Subcutaneous adipose tissue (tissue), 4 donors: Measurements from ENCODE around the gene CCNQ. TPM values are rescaled to one million over a fixed set of nuclear protein-coding genes. Genes with fewer than 3 reads are reported as not detected.

Experiments used
- CTCF ChIP-seq: fragments of 450-650 bp; IDR thresholded peaks from one replicate; pipeline ENCODE4 v1.5.1; 2016; ENCODE audit warnings: low read depth, mild to moderate bottlenecking, control low read depth, antibody characterized with exemption, moderate library complexity
- total RNA-seq, 4 donors: library from RNA; depleted of rRNA; stranded (reverse); fragments of >200 nt; gene quantifications; one replicate each; pipeline ENCODE4 v1.1.0, GENCODE V29; 2016

The CCNQ gene
- total RNA-seq, 4 donors from 2014 or later = 25.6 to 37.5 (median 30.6) TPM

DNA sequence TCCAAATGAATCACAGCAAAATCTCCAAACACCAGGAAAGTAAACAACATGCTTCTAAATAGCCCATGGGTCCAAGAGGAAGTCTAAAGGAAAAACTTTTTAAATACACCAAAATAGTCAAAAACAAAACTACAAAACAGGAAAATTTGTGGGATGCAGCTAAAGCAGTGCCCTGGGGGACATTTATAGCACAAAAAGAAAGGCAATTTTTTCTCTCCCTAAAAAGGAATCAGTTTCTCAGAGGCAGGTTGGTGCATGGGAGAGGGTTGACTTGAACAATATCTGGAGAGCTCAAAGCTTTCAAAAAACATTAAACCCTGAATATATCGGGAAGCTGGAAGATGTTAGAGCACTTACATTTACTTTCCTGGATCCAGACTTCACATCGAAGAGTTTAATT lies 32.4 kb upstream of the CCNQ start:
- no peak for TF ChIP-seq CTCF

DNA sequence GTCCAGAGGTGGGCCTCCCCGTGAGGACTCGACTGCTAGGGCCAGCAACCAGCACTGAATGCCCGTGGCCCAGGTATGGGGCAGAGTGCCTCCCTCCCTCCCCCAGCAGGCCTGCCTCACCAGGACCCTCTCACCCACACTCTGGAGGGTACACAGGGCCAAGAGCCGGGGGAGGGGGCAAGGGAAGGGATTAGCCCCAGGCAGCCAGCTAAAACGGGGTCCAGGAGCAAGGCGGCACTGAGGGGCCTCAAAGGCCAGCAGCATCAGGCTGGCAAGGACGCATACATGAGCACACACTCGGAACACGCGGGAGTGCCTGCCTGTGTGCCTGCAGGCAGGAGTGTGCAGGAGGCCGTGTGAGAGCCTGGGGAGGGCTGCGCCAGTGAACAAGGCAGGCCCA lies 29.7 kb upstream of the CCNQ start:
- TF ChIP-seq CTCF = no peak

DNA sequence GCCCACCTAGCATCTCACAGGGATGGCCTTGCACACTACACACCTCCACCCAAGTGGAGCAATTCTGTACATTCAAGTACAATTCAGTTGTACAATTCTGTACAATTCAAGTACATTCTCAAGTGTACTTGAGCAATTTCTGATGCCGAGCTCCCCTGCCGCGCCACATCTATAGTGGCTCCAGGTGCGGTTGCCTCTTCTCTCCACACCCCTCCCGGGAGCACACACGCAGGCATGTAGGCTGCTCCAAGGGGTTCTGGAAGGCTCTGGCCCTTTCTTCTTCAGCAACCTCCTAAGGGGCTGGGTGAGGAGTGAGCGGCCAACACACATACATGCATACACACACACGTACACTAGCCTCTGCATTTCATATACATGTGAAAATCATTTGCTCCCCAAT lies 29.2 kb upstream of the CCNQ start:
- TF ChIP-seq CTCF = no peak

GRCh38 chrX:153627675-153628111 lies 28.8 kb upstream of the CCNQ start:
- TF ChIP-seq CTCF = no peak

DNA sequence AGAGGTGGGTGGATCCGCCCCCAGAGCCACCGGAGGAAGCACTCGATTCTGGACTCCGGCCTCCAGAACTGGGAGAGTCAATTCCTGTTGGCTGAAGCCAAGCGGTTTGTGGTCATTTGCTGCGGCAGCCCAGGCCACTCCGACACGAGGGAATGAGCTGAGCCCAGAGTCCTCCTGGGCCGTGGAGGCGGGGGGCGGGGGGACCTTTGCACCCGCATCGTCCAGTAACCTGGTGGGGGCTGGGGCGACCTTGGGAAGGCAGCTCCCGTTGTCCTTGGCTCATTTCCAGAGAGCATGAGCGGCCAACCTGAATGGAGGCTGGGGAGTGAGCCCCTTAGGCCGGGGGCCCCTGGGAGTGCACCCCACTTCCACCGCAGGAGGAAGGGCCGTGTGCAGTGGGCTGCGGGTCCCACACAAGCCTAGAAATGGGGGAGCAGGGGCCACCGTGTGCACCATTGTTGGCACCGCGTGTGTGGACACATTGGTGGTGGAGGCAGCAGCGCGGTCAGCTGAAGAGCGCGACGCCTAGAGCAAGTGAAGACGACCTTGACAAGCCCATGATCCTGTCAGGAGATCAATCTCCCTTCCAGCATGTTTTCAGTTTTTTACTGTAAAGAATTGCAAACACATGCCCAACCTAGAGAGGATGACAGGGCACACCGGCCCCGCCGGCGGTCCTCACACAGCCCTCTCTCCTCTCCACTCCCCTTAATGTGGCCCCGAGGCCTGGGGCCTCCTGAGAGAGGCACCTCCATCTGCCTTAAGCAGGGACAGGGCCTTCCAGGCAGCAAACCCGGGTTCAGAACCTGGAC lies 28.1 kb upstream of the CCNQ start:
- TF ChIP-seq CTCF = no peak

GRCh38 chrX:153626025-153626633 lies 27.2 kb upstream of the CCNQ start:
- no peak for TF ChIP-seq CTCF

- TF ChIP-seq CTCF = no peak
These were observed 26.5 kb upstream of the CCNQ start for GRCh38 chrX:153625271-153626024.
